HFF-Myc (cell line): ENCODE data around the gene PTX3.

Experiments used
- DNase-seq: peaks from one replicate; pipeline ENCODE4 v3.0.0-alpha.2; 2011; ENCODE audit warnings: low read depth; ENCODE audit errors: extremely low read depth
- H3K4me3 ChIP-seq: replicated peaks from 2 replicates; pipeline ENCODE4 v1.5.1; 2011; ENCODE audit warnings: low read depth, mild to moderate bottlenecking, control low read depth, low read length
- TF ChIP-seq, protein P1 (sequence below): IDR thresholded peaks from 2 replicates; pipeline ENCODE4 v1.5.1; 2012; ENCODE audit warnings: mild to moderate bottlenecking, low read depth, low read length, control low read depth; ENCODE audit errors: missing control alignments

The PTX3 gene

DNA sequence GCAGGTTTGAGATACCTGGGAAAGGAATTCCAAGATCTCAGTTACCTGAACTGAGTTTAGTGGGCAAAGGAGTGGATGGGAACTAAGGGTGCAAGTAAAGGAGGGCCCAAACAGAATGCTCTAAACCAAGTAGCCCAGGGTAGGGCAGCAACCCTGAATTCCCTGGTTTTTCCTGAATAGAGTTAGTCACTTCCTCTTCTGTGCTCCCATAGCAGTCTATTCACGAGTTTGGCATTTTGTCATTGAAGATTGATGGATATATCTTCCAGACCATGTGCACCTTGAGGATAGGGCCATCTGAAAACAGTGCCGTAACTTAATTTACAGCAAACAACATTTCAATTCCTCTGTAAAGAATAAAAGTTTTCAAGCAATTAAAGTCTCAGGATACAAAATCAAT, 18.5 kb upstream of the PTX3 start:
- TF ChIP-seq, protein P1, sequence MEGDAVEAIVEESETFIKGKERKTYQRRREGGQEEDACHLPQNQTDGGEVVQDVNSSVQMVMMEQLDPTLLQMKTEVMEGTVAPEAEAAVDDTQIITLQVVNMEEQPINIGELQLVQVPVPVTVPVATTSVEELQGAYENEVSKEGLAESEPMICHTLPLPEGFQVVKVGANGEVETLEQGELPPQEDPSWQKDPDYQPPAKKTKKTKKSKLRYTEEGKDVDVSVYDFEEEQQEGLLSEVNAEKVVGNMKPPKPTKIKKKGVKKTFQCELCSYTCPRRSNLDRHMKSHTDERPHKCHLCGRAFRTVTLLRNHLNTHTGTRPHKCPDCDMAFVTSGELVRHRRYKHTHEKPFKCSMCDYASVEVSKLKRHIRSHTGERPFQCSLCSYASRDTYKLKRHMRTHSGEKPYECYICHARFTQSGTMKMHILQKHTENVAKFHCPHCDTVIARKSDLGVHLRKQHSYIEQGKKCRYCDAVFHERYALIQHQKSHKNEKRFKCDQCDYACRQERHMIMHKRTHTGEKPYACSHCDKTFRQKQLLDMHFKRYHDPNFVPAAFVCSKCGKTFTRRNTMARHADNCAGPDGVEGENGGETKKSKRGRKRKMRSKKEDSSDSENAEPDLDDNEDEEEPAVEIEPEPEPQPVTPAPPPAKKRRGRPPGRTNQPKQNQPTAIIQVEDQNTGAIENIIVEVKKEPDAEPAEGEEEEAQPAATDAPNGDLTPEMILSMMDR: no peak
- no peak overlapping the region for H3K4me3 ChIP-seq
- no peak for DNase-seq

DNA sequence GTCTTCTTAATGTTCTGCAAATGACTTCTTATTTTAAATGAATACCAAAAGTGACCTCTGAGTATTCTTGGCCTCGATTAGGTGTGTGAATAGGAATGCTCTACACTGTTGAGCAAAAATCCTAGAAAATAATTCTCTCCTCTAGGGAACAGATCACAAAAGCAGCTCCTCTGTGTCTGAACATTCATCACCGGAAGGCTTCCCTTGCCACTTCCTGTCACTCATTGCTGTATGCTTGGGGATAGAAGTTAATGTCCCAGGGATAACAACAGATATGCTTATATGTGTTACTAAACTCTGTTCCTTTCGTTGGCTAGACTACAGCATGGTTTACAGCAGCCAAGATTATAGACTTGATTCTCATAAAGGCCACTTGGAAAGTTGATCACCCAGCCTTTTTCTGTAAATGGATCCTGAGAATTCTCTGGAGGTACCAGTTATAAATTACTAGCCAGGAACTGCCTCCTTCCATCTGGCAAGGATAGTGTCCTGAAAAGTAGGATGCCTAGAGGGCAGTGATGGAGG, 16.0 kb upstream of the PTX3 start:
- TF ChIP-seq, protein P1: no peak
- no peak for DNase-seq
- no peak overlapping the region for H3K4me3 ChIP-seq

DNA sequence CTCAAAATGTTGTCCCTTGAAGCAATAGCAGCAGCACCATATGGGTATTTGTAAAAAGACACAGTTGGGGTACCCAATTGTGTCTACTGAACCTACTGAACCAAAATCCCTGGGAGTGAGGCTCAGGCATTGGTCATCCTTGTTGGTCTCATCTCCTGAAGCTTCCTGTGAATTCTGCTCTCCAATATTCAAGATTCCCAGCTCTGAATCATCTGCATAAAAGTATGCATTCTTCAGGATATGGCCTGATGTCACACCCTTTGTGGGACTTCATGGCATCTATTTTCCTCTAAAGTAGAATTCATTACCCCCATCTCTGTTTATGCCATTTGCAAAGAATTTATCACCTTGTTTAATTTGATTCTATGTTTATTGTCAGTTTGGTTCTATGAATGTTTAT, 13.3 kb upstream of the PTX3 start:
- no peak overlapping the region for H3K4me3 ChIP-seq
- TF ChIP-seq, protein P1: no peak
- DNase-seq: no peak

DNA sequence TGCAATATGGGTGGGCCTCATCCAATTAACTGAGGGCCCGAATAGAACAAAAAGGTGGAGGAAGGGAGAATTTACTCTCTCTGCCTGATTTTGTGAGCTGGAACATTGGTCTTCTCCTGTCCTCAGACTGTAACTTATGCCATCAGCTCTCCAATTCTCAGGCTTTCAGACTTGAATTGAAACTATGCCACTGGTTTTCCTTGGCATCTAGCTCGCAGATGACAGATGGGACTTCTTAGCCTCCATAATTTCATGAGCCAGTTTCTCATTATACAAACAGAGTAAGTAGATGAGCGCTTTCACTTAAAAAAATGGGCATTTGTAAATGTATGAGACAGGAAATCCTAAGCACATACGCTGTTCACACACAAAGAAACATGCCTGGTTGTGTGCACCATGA, 8.7 kb upstream of the PTX3 start:
- TF ChIP-seq, protein P1: no peak

DNA sequence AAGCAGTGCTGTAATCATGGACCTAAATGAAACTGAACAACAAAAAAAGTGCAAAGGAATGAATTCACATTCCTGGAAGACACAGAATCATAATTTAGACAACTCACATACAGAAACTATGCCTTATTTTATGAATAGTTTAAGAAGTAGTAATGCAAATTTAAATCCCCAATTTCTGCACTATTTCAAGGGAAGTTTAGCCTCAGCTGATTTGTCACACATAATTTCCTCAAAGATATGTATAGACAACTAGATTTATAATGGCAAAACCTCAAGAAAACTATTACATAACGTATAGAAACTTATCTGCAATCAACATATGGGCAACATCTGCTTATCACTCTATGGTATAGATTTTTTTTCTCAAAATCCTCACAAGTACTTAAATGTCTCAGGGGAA, 7.8 kb upstream of the PTX3 start:
- no peak overlapping the region for H3K4me3 ChIP-seq
- no peak for DNase-seq

More for the DNA sequence above, 8.7 kb upstream of the PTX3 start:
- no peak for DNase-seq
- H3K4me3 ChIP-seq: no peak overlapping the region

DNA sequence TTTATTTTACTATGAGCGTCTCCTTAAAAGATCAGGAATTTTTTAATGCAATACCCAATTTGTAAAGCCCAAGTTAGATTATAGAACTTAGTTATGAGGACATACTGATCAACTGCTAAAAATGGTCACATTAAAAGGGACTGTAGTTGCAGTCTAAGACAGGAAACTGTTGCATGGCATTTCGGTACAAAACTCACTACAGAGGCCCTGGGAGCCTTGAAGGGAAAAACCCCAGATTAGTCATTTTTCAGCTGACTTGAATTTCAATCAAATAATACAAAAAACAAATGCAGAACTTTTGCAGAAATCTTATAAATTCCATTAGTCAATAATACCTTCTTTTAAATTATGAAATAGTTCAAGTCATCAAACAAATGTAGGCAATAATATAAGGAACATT, 6.9 kb upstream of the PTX3 start:
- TF ChIP-seq, protein P1: no peak
- H3K4me3 ChIP-seq: no peak overlapping the region
- no peak for DNase-seq

More for the DNA sequence above, 7.8 kb upstream of the PTX3 start:
- TF ChIP-seq, protein P1: no peak

DNA sequence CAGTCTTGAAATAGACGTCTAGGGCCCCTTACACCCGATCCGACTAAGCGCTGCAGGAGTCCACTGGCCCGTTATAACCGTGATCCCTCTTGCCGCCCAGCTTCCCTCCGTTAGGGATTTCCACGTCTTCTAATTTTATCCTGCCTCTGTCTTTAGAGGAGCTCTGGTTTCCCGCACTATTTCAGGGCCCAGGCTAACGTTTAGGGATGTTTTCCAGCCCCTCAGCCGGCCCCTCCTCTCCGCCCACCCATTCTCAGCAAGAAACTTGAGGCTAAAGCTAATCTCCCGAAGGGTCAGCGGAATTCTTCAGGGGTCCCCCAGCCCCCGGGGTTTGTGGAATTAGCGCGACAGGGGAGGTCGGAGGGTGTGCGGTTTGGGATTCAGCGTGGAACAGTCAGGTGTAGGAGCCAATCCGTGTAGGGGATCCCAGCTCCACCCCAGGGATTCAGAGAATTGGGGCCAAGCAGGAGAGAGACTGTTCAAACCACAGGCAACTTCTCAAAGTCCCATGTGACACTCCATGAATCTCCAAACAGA, 1.6 kb downstream of the PTX3 start:
- H3K4me3 ChIP-seq: peak overlapping the region; percentile 70
- no peak for DNase-seq
- TF ChIP-seq, protein P1: no peak
